GM06990 (cell line): ENCODE results near the gene RB1.

Experiments
- DNase-seq: peaks from one replicate; pipeline ENCODE4 v3.0.0-alpha.2; 2011; ENCODE audit not compliant: insufficient read length; ENCODE audit errors: extremely low read depth
- H3K27me3 ChIP-seq: replicated peaks from 2 replicates; pipeline ENCODE4 v1.6.0; 2011; ENCODE audit warnings: low read length; ENCODE audit not compliant: control insufficient read depth, insufficient read depth
- H3K36me3 ChIP-seq: 2 replicates; pipeline ENCODE4 v1.5.1; 2011; ENCODE audit warnings: low read length; ENCODE audit not compliant: control insufficient read depth, insufficient read depth
- H3K4me3 ChIP-seq: replicated peaks from 2 replicates; pipeline ENCODE4 v1.5.1; 2011; ENCODE audit warnings: low read depth, mild to moderate bottlenecking, control low read depth, low read length
- CTCF ChIP-seq: IDR thresholded peaks from 2 replicates; pipeline ENCODE4 v1.5.1; 2011; ENCODE audit warnings: low read length, control low read depth, mild to moderate bottlenecking, inconsistent platforms; ENCODE audit not compliant: insufficient read depth, poor library complexity, severe bottlenecking

RB1 gene

GRCh38 chr13:48266701-48267639, 36.6 kb upstream of the RB1 start:
- no peak for DNase-seq
- no peak for TF ChIP-seq CTCF
- no peaks in the 10 kb centered on the region for H3K36me3 ChIP-seq
- H3K27me3 ChIP-seq: no peaks in the 10 kb centered on the region
- H3K4me3 ChIP-seq: no peak overlapping the region

GRCh38 chr13:48268019-48268418, 35.5 kb upstream of the RB1 start:
- no peak for TF ChIP-seq CTCF
- no peak overlapping the region for H3K4me3 ChIP-seq
- no peaks in the 10 kb centered on the region for H3K36me3 ChIP-seq
- no peak for DNase-seq
- no peaks in the 10 kb centered on the region for H3K27me3 ChIP-seq

- DNase-seq: no peak
- no peaks in the 10 kb centered on the region for H3K36me3 ChIP-seq
- H3K27me3 ChIP-seq: no peaks in the 10 kb centered on the region
- TF ChIP-seq CTCF: no peak
- H3K4me3 ChIP-seq: no peak overlapping the region
Observed at GRCh38 chr13:48273346-48273745, 30.2 kb upstream of the RB1 start.

GRCh38 chr13:48275507-48275906, 28.0 kb upstream of the RB1 start:
- Histone ChIP-seq H3K27me3 (no peaks in the 10 kb centered on the region), H3K36me3 (no peaks in the 10 kb centered on the region), H3K4me3 (no peak overlapping the region)
- no peak for DNase-seq
- TF ChIP-seq CTCF: no peak

GRCh38 chr13:48278806-48279205, 24.7 kb upstream of the RB1 start:
- Histone ChIP-seq H3K36me3 (no peaks in the 10 kb centered on the region), H3K27me3 (no peaks in the 10 kb centered on the region), H3K4me3 (no peak overlapping the region)
- no peak for TF ChIP-seq CTCF
- DNase-seq: no peak
